ENCODE measurements around the gene KCNA1. TPM values are rescaled to one million over a fixed set of nuclear protein-coding genes. Genes with fewer than 3 reads are reported as not detected.

Gene KCNA1
- total and polyA plus RNA-seq, 2 of the 4 experiments (the other 2 are of a cell fraction), result not detected

DNA sequence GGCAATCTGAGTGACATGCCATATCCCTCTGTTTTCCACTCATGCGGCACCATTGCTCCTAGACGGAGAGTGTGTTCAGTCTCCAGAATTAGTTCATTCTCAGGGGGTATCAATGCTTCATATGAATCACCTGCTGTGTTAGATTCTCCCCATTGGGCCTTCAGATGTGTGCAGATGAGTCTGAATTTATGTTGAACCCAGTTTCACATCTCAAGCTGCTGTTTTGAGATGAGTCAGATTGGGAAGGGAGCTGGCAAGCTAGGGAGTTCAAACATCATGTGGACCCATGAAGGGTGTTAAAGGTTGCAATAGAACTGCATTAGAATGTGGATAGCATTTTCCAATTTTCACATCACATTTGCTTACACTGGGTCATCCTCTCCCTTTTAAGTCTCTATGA, 46.9 kb upstream of the KCNA1 start:
- no peak overlapping the region for H2BK15ac ChIP-seq (ENCODE audit: low read depth, low read length)
- ChIA-PET POLR2A (ENCODE audit: unreplicated experiment) (no interaction called here), CTCF (no interaction called here)
- no peak overlapping the region for H2BK20ac ChIP-seq (ENCODE audit: low read depth, low read length)
- peaks cover 30% of the 10 kb centered on the region for H3K27me3 ChIP-seq (ENCODE audit: control insufficient read depth, insufficient read depth, low read length)
- no peaks in the 10 kb centered on the region for H3K9me3 ChIP-seq (ENCODE audit: control insufficient read depth, insufficient read depth, low read length)
- no TSS peak for BruUV-seq (replicated peaks)
- no peak overlapping the region for H2AK5ac ChIP-seq (ENCODE audit: low read depth, low read length)
- H3K4me1 ChIP-seq (ENCODE audit: control insufficient read depth, insufficient read depth, low read length), result no peaks in the 10 kb centered on the region
- no peak overlapping the region for H3K9ac ChIP-seq (ENCODE audit: low read depth, low read length)
- TF ChIP-seq RFX5 (IDR thresholded peaks at IDR 0.05; ENCODE audit: low read depth, low read length) (no peak), BHLHE40 (IDR thresholded peaks at IDR 0.05; ENCODE audit: low read depth, low read length) (no peak), CHD1 (IDR thresholded peaks at IDR 0.05; ENCODE audit: low read depth, low read length) (no peak), CEBPB (IDR thresholded peaks at IDR 0.05; ENCODE audit: low read depth, low read length) (no peak), MXI1 (IDR thresholded peaks at IDR 0.05; ENCODE audit: borderline replicate concordance, low read depth, low read length) (no peak), NFE2L2 (IDR thresholded peaks at IDR 0.05; ENCODE audit: low read depth, low read length) (no peak), RAD21 (IDR thresholded peaks at IDR 0.05; ENCODE audit: low read length) (no peak), FOS (IDR thresholded peaks at IDR 0.05; ENCODE audit: low read depth, low read length) (no peak), RCOR1 (IDR thresholded peaks at IDR 0.05; ENCODE audit: insufficient replicate concordance, low read length) (no peak), MAFK (IDR thresholded peaks at IDR 0.05; ENCODE audit: low read depth, low read length) (no peak), POLR2A (IDR thresholded peaks at IDR 0.05; ENCODE audit: low read depth, low read length) (no peak), MAZ (IDR thresholded peaks at IDR 0.05; ENCODE audit: borderline replicate concordance, low read depth, low read length) (no peak), SMC3 (IDR thresholded peaks at IDR 0.05; ENCODE audit: low read depth, low read length) (no peak), USF2 (IDR thresholded peaks at IDR 0.05; ENCODE audit: low read depth, low read length) (no peak)
- TF ChIP-seq, protein P1, sequence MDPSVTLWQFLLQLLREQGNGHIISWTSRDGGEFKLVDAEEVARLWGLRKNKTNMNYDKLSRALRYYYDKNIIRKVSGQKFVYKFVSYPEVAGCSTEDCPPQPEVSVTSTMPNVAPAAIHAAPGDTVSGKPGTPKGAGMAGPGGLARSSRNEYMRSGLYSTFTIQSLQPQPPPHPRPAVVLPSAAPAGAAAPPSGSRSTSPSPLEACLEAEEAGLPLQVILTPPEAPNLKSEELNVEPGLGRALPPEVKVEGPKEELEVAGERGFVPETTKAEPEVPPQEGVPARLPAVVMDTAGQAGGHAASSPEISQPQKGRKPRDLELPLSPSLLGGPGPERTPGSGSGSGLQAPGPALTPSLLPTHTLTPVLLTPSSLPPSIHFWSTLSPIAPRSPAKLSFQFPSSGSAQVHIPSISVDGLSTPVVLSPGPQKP (IDR thresholded peaks at IDR 0.05; ENCODE audit: borderline replicate concordance, low read depth, low read length), result no peak
- TF ChIP-seq, protein P2, sequence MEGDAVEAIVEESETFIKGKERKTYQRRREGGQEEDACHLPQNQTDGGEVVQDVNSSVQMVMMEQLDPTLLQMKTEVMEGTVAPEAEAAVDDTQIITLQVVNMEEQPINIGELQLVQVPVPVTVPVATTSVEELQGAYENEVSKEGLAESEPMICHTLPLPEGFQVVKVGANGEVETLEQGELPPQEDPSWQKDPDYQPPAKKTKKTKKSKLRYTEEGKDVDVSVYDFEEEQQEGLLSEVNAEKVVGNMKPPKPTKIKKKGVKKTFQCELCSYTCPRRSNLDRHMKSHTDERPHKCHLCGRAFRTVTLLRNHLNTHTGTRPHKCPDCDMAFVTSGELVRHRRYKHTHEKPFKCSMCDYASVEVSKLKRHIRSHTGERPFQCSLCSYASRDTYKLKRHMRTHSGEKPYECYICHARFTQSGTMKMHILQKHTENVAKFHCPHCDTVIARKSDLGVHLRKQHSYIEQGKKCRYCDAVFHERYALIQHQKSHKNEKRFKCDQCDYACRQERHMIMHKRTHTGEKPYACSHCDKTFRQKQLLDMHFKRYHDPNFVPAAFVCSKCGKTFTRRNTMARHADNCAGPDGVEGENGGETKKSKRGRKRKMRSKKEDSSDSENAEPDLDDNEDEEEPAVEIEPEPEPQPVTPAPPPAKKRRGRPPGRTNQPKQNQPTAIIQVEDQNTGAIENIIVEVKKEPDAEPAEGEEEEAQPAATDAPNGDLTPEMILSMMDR (conservative IDR thresholded peaks at IDR 0.05; ENCODE audit: low read depth, low read length), result no peak
- ATAC-seq (ENCODE audit: low read depth), result no peak
- no peak overlapping the region for H2BK120ac ChIP-seq (ENCODE audit: low read depth, low read length)
- no peak overlapping the region for H3K4ac ChIP-seq (ENCODE audit: low read depth, low read length)
- no peak overlapping the region for H3K14ac ChIP-seq (replicated peaks; ENCODE audit: low read depth, low read length)
- in situ Hi-C loops (cut with MboI; ENCODE audit: low sequenced_read_pairs) (loop anchor here (5.0 kb wide), 1 partner anchor 214 kb away; no protein-coding TSS in a partner anchor), intact Hi-C loops (cut with micrococcal nuclease) (no loop called here), dilution Hi-C loops (cut with HindIII; ENCODE audit: low sequenced_read_pairs, unreplicated experiment) (no loop called here)
- H4K5ac ChIP-seq (ENCODE audit: low read depth, low read length), result no peak overlapping the region
- no peak overlapping the region for H3K23ac ChIP-seq (ENCODE audit: low read depth, low read length)
- no peak overlapping the region for H3K56ac ChIP-seq (ENCODE audit: extremely low read depth, insufficient read depth, low read length)
- no peak overlapping the region for H3K18ac ChIP-seq (ENCODE audit: low read depth, low read length)
- H4K91ac ChIP-seq (ENCODE audit: insufficient read depth, low read depth, low read length), result no peak overlapping the region
- WGBS, 2 experiments (ENCODE audit: extremely low coverage in 2 of 2, insufficient read length in 1 of 2), result no CpG with 5 or more reads among the region's 2 CpGs
- no peak overlapping the region for H2BK5ac ChIP-seq (ENCODE audit: low read depth, low read length, poor library complexity, severe bottlenecking)
- no peaks in the 10 kb centered on the region for H3K36me3 ChIP-seq (ENCODE audit: control insufficient read depth, insufficient read depth, low read length)
- no peak overlapping the region for H2AK9ac ChIP-seq (replicated peaks; ENCODE audit: low read depth, low read length, poor library complexity)
- no peaks in the 10 kb centered on the region; the same call in 1 of the 2 replicates for H4K20me1 ChIP-seq (ENCODE audit: insufficient read depth, low read length)
- H3K9me1 ChIP-seq (ENCODE audit: insufficient read depth, low read length), result no peaks in the 10 kb centered on the region
- no peak overlapping the region for H3K4me3 ChIP-seq (ENCODE audit: insufficient read depth, low read depth, low read length)
- H3K4me2 ChIP-seq (ENCODE audit: low read depth, low read length), result no peak overlapping the region
- DNase-seq, result no peak
- no peaks in the 10 kb centered on the region for H3K79me1 ChIP-seq (ENCODE audit: low read depth in 1 of 2, low read length in 2 of 2)
- H2AFZ ChIP-seq (replicated peaks; ENCODE audit: low read length, poor library complexity), result no peak overlapping the region
- no peak overlapping the region for H4K8ac ChIP-seq (ENCODE audit: low read depth in 2 of 2, low read length in 2 of 2)
- H3K27ac ChIP-seq (ENCODE audit: insufficient read depth, low read length), result no peak overlapping the region

Data from IMR-90 (cell line).